ACC112 (cell line): ENCODE results near the gene MTX3.

Source experiments
- H2AFZ ChIP-seq: fragments of 200-600 bp; sonication (generic); one replicate; pipeline ENCODE4 v1.6.0; 2017; ENCODE audit warnings: antibody characterized with exemption, low read length; ENCODE audit not compliant: unreplicated experiment
- H3K27ac ChIP-seq: fragments of 200-600 bp; sonication (generic); 2 replicates; pipeline ENCODE4 v1.5.1; 2014; ENCODE audit warnings: low read depth, mild to moderate bottlenecking, antibody characterized with exemption, low read length, moderate library complexity
- H3K27me3 ChIP-seq: fragments of 200-600 bp; sonication (generic); 2 replicates; pipeline ENCODE4 v1.6.1; 2014; ENCODE audit warnings: mild to moderate bottlenecking, antibody characterized with exemption, low read length, moderate library complexity, mixed read lengths; ENCODE audit not compliant: insufficient read depth
- H3K36me3 ChIP-seq: fragments of 200-600 bp; sonication (generic); 2 replicates; pipeline ENCODE4 v1.6.1; 2016; ENCODE audit warnings: mild to moderate bottlenecking, antibody characterized with exemption, low read length, moderate library complexity, mixed read lengths; ENCODE audit not compliant: insufficient read depth
- H3K4me1 ChIP-seq: fragments of 200-600 bp; sonication (generic); one replicate; pipeline ENCODE4 v1.6.1; 2016; ENCODE audit warnings: low read length, mixed read lengths; ENCODE audit not compliant: insufficient read depth, unreplicated experiment, control insufficient read depth
- H3K4me3 ChIP-seq: fragments of 200-600 bp; sonication (generic); 2 replicates; pipeline ENCODE4 v1.5.1; 2014; ENCODE audit warnings: mild to moderate bottlenecking, low read depth, low read length
- H3K79me2 ChIP-seq: fragments of 200-600 bp; sonication (generic); one replicate; pipeline ENCODE4 v1.6.0; 2016; ENCODE audit warnings: low read length; ENCODE audit not compliant: control insufficient read depth, unreplicated experiment, insufficient read depth

Gene MTX3

DNA sequence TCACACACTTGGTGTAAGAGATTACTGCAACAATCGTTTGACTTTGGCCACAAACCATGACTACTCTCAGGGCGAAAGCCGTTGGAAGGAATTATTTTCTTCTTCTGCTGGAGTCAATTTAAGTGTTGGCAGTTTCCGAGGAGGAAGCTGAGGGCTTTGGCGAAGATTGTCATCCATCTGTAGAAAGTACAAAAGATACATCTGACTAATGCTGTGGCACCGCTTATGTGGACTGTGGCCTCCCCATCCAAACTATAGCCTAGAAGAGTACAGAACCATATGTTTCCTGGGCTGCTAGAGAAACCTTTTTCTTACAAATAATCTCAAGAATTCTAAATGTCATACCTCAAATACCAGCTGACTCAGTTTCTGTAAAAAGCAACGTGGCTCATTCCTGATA is 7.4 kb downstream of the MTX3 start:
- Histone ChIP-seq H2AFZ (no peak overlapping the region), H3K27me3 (no peaks in the 10 kb centered on the region), H3K79me2 (no peaks in the 10 kb centered on the region), H3K27ac (no peak overlapping the region), H3K4me1 (no peaks in the 10 kb centered on the region), H3K36me3 (peaks cover 26% of the 10 kb centered on the region), H3K4me3 (no peak overlapping the region)

DNA sequence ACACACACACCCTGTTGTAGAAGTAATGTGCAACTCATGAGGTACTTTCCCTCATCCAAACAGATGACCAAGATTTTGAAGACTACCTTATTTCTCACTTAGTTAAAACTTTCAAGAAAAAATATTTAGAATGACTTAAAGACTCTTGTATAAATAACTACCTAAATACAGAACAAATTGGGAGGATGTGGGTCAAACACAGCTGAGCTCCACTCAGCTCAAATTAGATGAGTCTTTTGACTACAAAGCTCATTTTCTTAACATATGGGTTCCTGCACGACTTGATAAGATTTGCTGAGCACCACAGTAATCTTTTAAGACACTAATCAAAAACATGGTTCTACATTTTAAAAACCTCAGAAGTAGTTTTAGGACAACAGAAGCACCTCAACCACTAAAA is 8.9 kb downstream of the MTX3 start:
- no peak overlapping the region for H3K27ac ChIP-seq
- H3K4me1 ChIP-seq: no peaks in the 10 kb centered on the region
- H3K4me3 ChIP-seq: no peak overlapping the region
- H2AFZ ChIP-seq: no peak overlapping the region
- H3K36me3 ChIP-seq: peaks cover 37% of the 10 kb centered on the region
- no peaks in the 10 kb centered on the region for H3K27me3 ChIP-seq
- no peaks in the 10 kb centered on the region for H3K79me2 ChIP-seq

DNA sequence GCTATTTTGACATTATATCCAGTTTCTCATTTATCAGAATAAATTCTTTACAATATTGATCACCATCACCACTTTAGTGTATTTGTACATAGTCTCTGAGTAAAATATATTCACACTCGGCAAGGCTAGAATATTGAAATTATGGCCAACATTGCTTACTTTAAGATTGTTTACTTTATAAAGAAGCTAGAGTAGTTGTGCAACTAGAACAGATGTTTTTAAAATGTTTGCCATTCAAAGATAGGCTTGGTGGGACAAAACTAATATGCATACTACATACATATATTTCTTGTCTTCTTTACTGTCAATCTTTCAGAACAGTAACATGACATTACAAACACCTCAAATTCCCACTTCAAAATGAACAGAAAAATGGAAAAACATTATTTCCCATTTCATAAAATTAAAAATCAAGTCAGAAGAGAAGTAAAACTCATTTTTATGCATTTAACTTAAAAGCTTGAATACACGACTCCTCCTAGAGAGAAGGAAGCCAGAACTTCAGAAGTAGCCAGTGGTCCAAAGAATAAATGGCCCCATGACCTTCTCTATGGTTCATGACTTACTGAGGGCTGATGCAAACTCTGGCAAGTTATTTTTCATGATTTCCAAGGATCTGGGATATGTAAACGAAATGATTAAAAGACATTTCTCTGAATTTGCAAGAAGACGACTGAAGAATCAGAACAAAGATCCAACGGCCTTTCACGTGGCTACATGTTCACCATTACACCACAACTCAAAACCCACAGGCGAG is 14.1 kb downstream of the MTX3 start:
- H3K27me3 ChIP-seq: no peaks in the 10 kb centered on the region
- H3K27ac ChIP-seq: no peak overlapping the region
- no peak overlapping the region for H2AFZ ChIP-seq
- H3K4me3 ChIP-seq: no peak overlapping the region
- 0 out of 2 replicates have a peak, but pooled peaks cover 11% of the 10 kb centered on the region for H3K36me3 ChIP-seq
- peaks cover 13% of the 10 kb centered on the region for H3K4me1 ChIP-seq
- H3K79me2 ChIP-seq: no peaks in the 10 kb centered on the region

DNA sequence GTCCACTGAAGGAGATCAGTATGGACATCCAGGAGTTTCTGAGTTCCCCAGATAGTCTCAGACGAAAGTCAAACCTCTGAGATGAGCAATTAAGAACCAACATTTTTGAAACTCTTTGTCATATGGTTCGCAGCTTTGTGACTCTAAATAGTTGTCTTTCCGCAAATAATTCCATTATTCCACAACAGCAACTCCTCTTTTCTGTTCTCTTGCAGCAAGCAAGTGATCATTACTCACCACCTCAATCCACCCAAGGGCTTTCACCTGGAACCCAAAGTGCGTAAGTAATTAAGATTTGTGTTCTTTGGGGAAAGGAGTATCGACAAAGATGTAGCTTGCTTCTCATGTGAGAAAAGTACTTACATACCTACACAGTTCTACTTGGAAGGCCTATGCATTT is 15.6 kb downstream of the MTX3 start:
- Histone ChIP-seq H3K36me3 (0 out of 2 replicates have a peak, but pooled peaks cover 11% of the 10 kb centered on the region), H3K27ac (no peak overlapping the region), H3K4me1 (peaks cover 23% of the 10 kb centered on the region), H3K79me2 (no peaks in the 10 kb centered on the region), H3K27me3 (no peaks in the 10 kb centered on the region), H2AFZ (no peak overlapping the region), H3K4me3 (no peak overlapping the region)

DNA sequence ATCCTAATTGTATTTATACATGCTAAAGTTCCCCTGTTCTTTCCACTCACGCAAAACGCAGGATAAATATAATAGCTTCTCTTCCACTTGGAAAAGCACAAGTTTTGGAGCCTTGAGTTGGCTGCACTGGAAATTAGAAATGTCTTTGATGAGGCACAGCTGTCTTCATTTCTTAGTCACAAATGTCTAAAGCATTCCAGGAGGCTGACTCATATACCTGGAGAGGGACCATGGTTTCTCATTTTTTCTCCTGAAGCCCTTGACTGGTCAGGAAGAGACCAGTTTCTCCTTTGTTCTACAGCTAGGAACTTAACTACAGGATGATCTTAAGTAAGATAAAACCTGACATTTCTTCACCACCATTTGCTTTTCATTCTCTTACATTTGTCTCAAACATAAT is 16.2 kb downstream of the MTX3 start:
- H3K27ac ChIP-seq: no peak overlapping the region

DNA sequence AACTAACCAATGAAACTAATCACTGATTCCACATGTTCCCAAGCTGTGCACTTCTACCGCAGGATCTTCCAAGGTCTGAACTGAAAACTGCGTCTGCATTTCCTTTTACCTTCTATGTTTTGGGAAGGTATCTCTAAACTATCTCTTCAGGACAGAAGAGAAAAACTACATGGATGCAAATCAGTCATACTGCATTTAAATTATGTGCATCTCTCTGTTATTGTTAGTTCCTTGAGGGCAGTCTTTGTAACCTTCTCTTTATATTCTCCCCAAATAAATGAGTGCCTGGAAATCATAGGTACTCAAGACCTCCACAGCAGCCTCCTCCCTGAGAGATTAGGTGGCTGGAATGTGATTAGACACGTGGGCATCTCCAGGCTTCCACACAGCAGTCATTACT is 17.1 kb downstream of the MTX3 start:
- no peaks in the 10 kb centered on the region for H3K27me3 ChIP-seq
- H3K4me1 ChIP-seq: peaks cover 23% of the 10 kb centered on the region
- H3K79me2 ChIP-seq: no peaks in the 10 kb centered on the region
- no peak overlapping the region for H3K4me3 ChIP-seq
- no peak overlapping the region for H3K27ac ChIP-seq
- H3K36me3 ChIP-seq: 0 out of 2 replicates have a peak, but pooled peaks cover 11% of the 10 kb centered on the region
- H2AFZ ChIP-seq: no peak overlapping the region

More for the DNA sequence above, 16.2 kb downstream of the MTX3 start:
- 0 out of 2 replicates have a peak, but pooled peaks cover 11% of the 10 kb centered on the region for H3K36me3 ChIP-seq
- no peaks in the 10 kb centered on the region for H3K27me3 ChIP-seq
- no peak overlapping the region for H3K4me3 ChIP-seq
- no peaks in the 10 kb centered on the region for H3K79me2 ChIP-seq
- H2AFZ ChIP-seq: no peak overlapping the region
- H3K4me1 ChIP-seq: peaks cover 23% of the 10 kb centered on the region

DNA sequence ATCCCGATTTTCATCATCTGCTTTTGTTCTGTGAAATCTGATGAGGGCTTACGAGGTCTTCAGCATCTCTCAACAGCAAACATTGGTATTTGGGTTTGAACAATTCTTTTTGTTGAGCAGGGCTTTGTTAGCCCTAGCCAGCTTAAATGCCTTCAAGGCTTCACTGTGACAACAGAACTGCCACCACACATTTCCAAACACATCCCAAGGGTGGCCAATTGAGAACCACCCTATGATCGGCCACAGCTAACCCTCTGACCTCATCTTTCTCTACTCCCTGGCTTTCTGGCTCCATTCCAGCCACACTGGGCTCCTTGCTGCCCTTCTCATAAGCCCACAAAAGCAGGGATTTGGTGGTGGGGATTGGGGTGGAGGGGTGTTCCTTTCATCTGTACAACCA is 17.6 kb downstream of the MTX3 start:
- no peak overlapping the region for H3K27ac ChIP-seq
- no peak overlapping the region for H3K4me3 ChIP-seq
- H3K27me3 ChIP-seq: no peaks in the 10 kb centered on the region
- 0 out of 2 replicates have a peak, but pooled peaks cover 11% of the 10 kb centered on the region for H3K36me3 ChIP-seq
- peaks cover 23% of the 10 kb centered on the region for H3K4me1 ChIP-seq
- no peaks in the 10 kb centered on the region for H3K79me2 ChIP-seq
- no peak overlapping the region for H2AFZ ChIP-seq

DNA sequence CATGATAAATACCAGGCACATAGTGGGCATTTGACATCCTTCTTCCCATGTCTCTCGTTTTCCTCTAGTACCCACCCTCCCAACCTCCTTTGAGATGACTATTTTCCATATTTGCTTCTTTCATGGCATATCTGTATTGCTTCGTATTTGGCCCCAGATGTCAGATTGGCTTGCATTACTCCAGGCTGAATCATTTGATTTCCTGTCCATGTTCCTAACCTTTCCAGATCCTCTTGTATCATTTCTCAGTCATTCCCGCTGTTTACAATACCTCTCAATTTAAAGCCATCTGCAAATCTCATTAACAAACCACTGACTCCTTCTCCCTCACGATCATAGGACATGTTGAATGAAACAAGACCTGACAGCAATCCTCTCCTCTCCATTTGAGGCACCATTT is 19.9 kb downstream of the MTX3 start:
- Histone ChIP-seq H3K4me3 (peak overlapping the region; percentile 43; the same call in 1 of the 2 replicates), H3K79me2 (no peaks in the 10 kb centered on the region), H2AFZ (peak overlapping the region; percentile 76), H3K27me3 (peaks cover 7% of the 10 kb centered on the region), H3K4me1 (peaks cover 23% of the 10 kb centered on the region), H3K36me3 (no peaks in the 10 kb centered on the region), H3K27ac (no peak overlapping the region; the same call in 1 of the 2 replicates)

DNA sequence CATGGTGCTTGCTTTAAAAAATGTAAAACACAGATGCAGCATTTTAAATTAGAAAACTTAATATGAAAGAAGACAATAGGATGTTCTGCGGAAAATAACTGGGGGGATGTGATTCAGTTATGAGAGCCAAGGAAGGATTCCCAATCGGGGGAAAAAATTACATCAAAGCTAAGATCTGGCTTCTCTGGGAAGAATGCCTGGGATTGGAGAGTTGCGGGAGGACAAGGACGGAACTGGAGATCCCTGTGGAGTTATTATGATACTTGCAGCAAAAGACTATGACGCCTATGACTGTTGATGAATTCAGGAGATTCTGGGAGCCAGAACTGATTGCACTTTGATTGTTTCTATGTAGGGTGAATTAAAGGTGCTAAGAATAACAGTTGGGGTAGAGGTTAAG is 24.6 kb downstream of the MTX3 start:
- Histone ChIP-seq H3K36me3 (no peaks in the 10 kb centered on the region), H3K27ac (no peak overlapping the region), H3K79me2 (no peaks in the 10 kb centered on the region), H3K4me1 (peaks cover 19% of the 10 kb centered on the region), H3K4me3 (no peak overlapping the region), H3K27me3 (peaks cover 7% of the 10 kb centered on the region), H2AFZ (no peak overlapping the region)

DNA sequence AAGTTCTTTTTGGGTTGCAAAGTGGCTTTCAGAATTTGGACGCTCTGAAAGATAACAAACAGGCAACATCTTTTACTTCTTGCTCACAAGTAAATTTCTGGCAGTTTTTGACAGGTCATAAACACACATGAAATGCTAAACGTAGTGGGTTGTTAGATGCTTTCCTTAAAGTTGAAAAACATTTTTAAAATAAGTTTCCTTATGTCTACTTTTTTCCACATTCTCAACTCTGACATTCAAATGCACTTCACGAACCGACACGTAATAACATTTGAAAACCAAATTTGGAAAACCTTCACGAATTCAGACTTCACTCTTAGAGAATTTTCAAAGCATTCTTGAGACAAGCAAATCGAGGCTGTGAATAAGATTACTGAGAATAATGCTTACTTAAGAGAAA is 26.9 kb downstream of the MTX3 start:
- Histone ChIP-seq H3K27me3 (peaks cover 7% of the 10 kb centered on the region), H3K36me3 (no peaks in the 10 kb centered on the region), H3K79me2 (no peaks in the 10 kb centered on the region), H3K4me1 (peaks cover 10% of the 10 kb centered on the region), H2AFZ (no peak overlapping the region), H3K27ac (no peak overlapping the region), H3K4me3 (no peak overlapping the region)
